NB4 (cell line): Measurements from ENCODE around the gene HDGF.

Experiments used
- DNase-seq: peaks from one replicate; pipeline ENCODE4 v3.0.0; 2010; ENCODE audit warnings: low read depth
- H3K4me3 ChIP-seq: one replicate; pipeline ENCODE4 v1.5.1; 2011; ENCODE audit warnings: mild to moderate bottlenecking, low read depth, low read length, moderate library complexity
- MAX ChIP-seq: IDR thresholded peaks from 2 replicates; pipeline ENCODE4 v1.6.1; 2011; ENCODE audit warnings: low read depth, low read length
- MYC ChIP-seq: IDR thresholded peaks from 2 replicates; pipeline ENCODE4 v1.6.1; 2011; ENCODE audit warnings: low read depth, low read length
- POLR2A ChIP-seq: IDR thresholded peaks from 2 replicates; pipeline ENCODE4 v1.6.1; 2011; ENCODE audit warnings: mild to moderate bottlenecking; ENCODE audit not compliant: insufficient read length; ENCODE audit errors: extremely low read depth
- TF ChIP-seq, protein P1 (sequence below): IDR thresholded peaks from one replicate; pipeline ENCODE4 v1.5.1; 2012; ENCODE audit warnings: low read depth, low read length

The HDGF gene

DNA sequence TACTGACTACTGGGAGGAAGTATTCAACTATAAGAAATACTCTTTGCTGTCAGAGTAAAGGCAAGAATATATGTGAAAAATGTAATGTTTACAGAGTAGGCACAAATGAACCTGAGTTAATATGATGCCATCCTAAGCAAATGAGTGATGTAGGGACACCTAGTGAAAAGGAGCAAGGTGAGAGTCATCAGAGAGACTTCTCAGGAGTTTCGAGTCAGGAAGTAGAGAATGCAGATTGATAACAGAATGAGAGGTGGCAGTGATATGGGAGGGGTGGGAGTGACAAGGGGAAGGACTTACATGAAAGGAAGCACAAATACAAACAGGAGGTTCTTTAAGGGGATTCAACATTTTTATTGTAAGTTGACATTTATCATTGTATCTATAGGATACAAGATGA, 26.1 kb upstream of the HDGF start:
- DNase-seq, result no peak
- TF ChIP-seq MYC (no peak), POLR2A (no peak), MAX (no peak)
- TF ChIP-seq, protein P1, sequence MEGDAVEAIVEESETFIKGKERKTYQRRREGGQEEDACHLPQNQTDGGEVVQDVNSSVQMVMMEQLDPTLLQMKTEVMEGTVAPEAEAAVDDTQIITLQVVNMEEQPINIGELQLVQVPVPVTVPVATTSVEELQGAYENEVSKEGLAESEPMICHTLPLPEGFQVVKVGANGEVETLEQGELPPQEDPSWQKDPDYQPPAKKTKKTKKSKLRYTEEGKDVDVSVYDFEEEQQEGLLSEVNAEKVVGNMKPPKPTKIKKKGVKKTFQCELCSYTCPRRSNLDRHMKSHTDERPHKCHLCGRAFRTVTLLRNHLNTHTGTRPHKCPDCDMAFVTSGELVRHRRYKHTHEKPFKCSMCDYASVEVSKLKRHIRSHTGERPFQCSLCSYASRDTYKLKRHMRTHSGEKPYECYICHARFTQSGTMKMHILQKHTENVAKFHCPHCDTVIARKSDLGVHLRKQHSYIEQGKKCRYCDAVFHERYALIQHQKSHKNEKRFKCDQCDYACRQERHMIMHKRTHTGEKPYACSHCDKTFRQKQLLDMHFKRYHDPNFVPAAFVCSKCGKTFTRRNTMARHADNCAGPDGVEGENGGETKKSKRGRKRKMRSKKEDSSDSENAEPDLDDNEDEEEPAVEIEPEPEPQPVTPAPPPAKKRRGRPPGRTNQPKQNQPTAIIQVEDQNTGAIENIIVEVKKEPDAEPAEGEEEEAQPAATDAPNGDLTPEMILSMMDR, result no peak
- no peak overlapping the region for H3K4me3 ChIP-seq

GRCh38 chr1:156776942-156777341, 25.5 kb upstream of the HDGF start:
- DNase-seq, result no peak
- H3K4me3 ChIP-seq, result no peak overlapping the region
- no peak for TF ChIP-seq MAX
- no peak for TF ChIP-seq POLR2A
- TF ChIP-seq, protein P1, result no peak
- TF ChIP-seq MYC, result no peak

DNA sequence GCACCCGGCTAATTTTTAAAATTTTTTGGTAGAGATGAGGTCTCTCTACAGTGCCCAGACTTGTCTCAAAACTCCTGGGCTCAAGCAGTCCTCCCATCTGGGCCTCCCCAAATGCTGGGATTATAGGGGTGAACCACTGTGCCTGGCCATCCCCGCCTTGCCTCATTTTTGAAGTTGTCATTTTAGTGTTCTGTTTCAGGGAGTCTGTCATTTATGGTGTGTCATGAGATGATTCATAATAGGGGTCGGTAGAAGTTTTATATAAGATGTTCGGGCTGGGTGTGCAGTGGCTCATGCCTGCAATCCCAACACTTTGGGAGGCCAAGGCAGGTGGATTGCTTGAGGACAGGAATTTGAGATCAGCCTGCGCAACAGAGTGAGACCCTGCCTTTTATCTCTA, 24.3 kb upstream of the HDGF start:
- no peak for DNase-seq
- no peak overlapping the region for H3K4me3 ChIP-seq
- TF ChIP-seq, protein P1, result no peak
- TF ChIP-seq MAX (no peak), MYC (no peak), POLR2A (no peak)

DNA sequence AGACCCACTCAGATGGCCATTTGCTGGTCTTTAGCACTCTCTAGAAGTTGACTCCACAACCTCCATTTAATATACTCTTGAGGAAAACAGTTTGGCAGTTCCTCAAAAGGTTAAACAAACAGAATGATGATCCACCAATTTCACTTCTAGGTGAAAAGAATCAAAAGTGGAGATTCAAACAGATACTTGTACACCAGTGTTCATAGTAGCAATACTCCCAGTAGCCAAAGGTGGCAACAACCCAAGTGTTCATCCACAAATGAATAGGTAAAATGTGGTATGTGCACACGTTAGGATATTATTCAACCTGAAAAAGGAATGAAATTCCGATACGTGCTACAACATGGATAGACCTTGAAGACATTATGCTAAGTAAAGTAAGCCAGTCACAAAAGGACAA, 22.1 kb upstream of the HDGF start:
- H3K4me3 ChIP-seq, result no peak overlapping the region
- TF ChIP-seq, protein P1, result no peak
- TF ChIP-seq MAX (no peak), POLR2A (no peak), MYC (no peak)
- no peak for DNase-seq

- DNase-seq, result no peak
- H3K4me3 ChIP-seq, result no peak overlapping the region
- TF ChIP-seq, protein P1, result no peak
- no peak for TF ChIP-seq POLR2A
- TF ChIP-seq MYC, result no peak
- TF ChIP-seq MAX, result no peak
Measured at GRCh38 chr1:156772728-156773497, 21.4 kb upstream of the HDGF start.
